Activated CD8-positive, alpha-beta memory T cell treated with anti-CD3 and anti-CD28 coated beads for 48 hours (primary cell): Measurements from ENCODE around the gene ATP5F1D.

Source experiments
- DNase-seq, 3 experiments: peaks; one replicate each; pipeline ENCODE4 v3.0.0-alpha.2; 2020; ENCODE audit warnings: low read depth in 2 of 3, low spot score in 2 of 3

Gene ATP5F1D

DNA sequence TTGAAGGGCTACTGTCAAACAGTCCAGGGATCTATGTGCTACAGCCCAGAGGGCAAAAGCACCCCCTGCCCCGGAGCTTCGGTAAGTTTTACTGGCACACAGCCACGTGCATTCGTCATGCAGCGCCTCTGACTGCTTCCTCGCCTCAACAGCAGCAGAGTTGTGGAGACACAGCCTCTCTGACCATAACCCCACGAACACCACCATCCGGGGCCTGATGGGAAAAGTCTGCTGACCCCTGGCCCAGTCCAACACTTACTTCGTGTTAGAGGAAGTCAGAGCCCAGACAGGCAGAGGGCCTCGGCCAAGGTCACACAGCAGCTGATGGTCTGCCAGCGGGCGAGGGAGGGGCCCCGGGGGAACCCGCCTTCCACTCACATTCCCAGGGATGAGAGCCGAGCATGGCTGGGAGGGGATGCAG lies 8.9 kb upstream of the ATP5F1D start:
- no peak for DNase-seq

DNA sequence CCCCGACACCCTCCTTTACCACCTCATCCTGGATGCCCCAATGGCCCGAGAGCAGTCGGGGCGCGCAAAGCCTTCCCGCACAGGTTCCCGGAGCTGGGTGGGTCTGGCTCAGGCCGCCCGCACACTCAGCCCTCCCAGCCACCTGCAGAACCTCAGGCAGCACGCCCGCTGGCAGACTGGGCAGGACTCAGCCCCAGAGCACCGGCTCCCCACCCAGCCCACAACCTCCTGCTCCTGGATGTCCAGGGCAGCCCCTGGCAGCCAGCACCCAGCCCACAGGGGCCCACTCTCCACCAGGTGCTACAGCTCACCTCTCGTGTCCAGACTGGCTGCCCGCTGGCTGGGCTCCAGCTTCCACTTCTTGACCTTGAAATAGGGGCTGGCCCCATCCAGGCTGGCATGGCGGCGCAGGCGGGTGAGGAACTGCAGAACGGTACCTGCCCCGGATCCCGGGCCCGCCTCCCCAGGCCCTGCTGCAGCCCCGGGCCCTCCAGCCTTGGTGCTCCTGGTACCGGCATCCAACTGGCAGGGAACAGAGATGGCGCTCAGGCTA lies 8.4 kb upstream of the ATP5F1D start:
- DNase-seq = no peak

DNA sequence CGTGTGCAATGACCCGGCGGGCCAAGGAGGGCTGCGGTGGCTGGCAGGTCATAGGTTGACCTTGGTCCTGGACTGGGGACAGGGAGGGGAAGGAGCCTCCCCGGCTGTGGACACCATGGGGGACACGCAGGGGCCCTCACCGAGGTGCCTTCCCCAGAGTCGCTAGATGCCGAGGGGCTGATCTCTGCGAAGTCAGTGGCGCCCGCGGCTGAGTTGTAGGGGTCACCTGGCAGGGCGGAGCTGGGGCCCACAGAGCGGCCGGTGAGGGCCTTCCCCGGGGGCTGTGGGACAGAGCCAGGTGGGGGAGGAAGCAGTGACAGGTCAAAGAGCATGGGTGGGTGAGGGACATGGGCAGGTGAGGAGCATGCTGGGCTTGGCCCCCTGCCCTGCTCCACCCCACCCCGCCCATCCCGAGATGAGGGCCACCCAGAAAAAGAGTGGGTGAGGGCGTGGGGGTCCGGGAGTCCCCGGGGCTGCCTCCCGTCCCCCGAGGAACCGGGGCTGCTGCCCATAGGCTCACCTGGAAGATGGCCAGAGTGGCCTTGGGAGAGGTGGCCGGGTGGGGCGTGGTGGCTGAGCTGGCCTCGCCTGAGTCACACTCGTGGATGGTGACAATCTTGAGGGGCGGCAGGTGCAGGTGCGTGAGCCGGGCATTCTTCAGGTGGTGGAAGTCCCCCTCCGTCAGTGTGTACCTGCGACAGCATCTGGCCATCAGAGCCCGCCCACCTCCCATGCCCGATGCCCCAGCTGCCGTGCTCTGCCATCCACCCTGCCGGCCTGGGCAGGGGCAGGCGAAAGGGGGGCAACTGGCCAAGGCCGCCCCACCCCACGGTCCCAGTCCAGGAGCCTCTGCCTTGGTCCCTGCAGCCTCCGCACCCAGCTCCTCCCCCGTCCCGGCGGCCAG lies 7.2 kb upstream of the ATP5F1D start:
- no peak for DNase-seq

DNA sequence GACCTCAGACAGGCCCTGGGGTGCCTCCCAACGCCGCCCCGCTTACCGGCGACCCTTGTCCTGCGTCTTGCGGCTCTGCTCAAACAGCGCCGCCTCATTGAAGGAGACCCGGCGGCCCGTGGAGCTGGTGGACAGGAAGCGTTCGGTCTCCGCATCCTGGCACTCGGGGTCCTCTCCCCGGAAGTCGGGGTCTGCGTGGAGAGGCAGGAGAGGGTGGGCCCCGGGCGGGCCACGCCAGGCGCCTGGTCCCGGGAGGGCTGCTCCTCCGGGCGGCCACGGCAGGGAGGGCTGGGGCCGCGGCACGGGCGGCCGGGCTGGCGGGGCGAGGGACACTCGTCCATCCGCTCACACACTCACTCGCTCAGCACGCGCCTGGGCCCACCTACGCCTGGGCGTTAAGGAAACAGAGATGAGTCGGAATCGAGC lies 6.6 kb upstream of the ATP5F1D start:
- no peak for DNase-seq

DNA sequence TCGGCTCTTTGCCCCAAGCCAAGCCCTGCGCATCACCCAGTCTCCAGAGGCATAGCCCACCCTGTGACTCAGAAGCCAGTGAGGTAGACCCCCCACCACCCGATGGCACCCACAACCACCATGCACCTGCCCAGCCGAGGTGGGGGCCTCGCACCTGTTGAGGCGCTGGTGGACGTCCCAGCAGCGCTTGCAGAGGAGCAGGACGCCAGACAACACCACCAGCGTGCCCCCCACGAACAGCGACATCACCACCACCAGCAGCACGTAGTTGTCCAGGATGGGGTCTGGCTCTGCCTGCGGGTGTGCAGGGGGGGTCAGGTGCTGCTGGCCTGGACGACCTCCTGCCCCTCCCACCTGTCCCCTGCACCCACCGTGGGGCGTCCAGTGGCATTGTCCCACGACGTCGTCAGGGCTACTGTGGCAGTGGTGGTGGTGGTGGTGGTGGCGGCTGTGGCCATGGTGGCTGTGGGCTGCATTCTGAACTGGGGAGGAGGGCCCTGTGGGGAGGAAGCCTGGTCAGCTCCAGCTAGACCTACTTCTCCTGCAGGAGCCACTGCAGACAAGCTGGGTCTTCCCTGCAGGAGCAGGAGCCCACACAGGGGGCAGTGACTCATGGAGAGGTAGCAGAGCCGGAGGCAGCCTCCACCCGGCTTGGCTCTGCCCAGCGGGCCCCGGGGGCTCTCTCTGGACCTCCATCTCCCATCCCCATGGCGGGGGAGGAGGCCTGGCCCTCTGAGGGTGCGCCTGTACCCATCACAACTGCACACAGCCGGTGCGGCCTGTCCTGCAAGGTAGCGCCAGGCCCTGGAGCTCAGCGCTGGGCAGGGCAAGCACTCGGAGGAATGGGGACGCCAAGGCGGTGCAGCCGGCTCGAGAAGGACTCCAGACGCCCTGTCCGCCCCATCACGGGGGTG lies 5.7 kb upstream of the ATP5F1D start:
- DNase-seq = no peak

DNA sequence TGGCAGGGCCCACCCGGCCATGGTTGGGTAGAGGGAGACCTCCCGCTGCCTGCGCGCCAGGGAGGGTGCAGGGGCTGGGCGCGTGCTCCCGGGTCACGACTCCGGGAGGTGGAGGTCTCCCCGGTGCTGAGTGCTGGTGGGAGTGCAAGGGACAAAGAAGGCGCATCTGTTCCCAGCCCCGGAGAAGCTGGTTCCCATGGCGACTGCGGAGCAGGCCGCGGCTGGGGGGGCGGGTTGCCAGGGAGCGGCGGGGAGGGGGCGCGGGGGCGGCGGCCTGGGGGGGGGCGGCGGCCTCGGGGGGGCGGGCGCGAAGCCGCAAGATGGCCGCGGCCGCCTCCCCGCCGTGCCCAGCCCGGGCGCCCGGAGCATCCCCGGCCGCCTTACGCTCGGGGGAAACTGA lies 5.0 kb upstream of the ATP5F1D start:
- no peak for DNase-seq

DNA sequence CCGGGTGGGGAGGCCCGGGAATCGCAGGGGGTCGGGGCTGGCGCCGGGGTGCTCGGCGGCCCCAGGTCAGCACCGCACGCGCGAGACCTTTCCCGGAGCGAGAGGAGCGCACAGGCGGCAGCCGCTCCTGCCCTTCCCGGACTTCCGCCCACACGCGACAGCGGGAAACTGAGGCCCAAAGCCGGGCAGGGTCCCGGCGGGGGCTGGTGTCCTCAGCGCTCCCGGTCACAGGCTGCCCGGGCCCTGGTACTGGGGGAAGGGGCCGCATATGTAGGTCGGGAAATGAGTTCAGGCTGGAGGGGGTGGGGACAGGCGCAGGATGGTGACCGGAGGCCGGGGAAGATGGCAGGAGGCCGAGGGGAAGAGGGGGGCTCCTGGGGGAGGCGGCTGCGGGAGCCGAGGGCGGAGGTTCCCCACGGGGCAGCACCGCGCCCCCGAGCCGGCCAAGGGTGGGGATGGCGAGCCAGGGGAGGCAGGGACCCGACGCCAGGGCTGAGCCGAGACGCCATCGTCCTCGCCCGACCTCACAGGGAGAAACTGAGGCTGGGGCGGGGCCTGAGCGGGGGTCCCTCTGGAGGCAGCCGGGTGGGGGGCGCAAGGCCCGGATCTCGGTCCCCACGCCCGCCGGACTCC lies 4.4 kb upstream of the ATP5F1D start:
- no peak for DNase-seq

DNA sequence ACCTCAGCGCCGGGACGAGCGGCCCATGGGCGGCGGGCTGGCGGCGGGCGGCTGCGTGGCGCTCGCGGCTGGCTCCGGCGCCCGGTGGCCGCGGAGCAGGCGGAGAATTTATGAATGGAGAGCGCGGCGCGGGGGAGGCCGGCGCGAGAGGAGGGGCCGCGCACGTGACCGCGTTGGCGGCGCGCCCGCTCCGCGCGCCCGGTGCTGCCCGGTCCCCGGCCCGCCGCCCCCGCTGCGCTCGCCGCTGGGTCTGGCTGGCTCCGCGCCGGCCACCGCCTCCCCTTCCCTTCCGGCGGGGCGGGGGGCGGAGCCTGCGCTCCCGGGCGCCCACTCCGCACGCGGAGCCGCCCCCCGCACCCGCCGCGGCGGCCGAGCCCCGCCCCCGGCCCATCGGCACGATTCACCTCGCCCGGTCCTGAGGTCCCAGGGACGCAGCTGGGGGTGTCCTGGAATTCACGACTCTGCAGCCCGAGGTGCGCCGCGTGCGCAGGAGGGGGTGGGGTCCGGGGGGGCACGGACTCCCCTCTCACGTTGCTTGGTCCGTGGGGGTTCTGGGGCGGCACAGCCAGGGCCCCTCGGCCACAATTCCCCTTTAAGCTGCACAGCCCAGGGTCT lies 3.7 kb upstream of the ATP5F1D start, which contains the start of gene CBARP:
TSS of gene CBARP (minus strand) at position 252 of the 615 bp plus-strand sequence. CDS start 1,905 bp downstream, outside the sequence.
- DNase-seq = no peak

DNA sequence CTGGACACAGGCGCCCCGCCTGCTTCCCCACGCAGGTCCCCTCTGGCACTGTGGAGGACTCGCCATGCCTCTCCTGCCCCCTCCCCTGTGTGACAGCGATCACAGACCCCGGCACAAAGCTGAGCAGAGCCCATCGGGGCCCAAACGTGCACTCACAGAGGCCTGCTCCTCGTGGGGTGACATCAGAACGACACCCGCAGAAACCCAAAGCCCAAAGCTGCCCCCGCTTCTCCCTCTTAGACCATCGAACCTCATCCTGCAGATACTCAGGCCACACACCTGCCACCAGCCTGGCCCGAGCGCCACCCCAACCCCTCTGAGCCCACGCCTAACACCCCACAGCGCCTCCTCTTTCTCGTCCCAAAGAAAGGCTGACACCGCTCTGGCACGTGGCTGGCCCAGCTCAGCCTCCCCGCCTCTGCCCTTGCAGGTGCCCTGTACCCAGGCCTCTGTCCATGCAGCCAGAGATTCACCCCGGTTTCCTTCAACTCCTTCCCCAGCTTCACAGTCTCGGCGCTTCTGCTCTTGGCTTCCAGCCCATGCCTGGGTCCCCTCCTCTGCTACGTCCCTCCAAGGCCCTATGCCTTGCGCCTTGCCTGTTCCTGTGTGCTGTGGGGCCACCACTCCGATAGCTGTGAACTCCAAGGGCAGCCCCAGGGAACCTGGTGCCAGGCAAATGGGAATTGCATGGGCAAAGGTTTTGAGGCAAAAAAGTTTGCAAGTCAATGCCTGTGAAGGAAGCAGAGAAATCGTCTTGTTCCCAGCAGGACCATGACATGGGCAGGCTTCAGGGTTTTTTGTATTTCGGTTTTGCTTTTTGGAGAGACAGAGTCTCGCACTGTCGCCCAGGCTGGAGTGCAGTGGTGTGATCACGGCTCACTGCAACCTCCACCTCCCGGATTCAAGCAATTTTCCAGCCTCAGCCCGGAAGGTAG lies 2.9 kb upstream of the ATP5F1D start:
- no peak for DNase-seq

DNA sequence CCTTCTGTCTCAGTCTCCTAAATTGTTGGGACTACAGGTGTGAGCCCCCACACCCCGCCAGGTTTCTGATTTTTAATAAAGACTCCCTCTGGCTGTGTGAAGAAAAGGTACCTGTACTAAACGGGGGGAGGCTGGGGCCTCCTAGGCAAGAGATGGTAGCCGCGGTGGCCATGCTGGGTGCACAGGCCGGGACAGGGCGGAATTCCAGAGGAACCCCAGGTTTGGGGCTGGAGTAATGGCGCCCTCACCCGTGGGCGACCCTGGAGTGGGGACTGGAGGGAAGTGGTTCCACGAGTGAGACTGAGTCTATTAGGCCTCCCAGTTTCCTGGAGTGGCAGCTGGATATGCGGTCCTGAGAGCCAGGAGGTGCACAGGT lies 2.1 kb upstream of the ATP5F1D start:
- no peak for DNase-seq

DNA sequence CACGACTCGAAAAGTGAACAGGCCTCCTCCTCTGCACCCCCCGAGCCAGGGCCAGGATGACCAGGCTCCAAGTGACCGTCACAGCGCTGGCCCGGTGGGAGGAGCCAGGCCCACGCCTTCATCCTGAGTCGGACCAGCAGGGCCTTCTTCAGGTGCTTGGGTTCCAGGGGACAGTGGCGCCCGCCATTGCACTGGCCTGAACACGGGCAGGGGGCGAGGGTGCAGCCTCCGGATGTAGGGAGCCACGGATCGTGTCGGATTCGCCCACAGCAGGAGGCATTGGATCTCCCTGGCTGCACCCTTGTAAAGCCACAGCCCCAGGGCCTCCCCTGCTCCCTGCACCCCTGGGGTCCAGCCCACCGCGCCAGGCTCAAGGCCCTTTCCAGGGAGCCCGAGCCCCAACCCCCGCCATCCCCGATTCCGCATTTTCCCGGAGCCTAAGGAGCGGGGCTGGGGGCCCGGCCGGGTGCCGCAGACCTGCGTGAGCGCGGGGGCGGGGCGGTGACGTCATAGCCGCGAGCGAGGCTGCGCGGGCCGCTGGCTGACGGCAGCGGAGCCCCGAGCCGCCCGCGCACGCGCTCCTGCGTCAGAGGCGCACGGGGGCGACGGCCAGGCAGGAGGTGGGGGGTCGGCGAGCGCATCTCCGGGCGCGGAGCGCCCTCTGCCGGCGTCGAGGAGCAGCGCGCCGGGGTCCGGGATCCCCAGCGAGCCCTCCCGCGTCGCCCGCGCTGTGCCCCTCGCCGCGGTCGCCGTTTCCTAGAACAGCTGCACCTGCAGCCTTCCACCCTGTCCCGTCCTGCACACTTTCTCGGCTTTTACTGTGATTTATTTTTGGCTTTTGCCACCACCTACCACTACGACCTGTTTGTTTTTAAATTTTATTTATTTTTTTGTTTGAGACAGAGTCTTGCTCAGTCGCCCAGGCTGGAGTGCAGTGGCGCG lies 1.5 kb upstream of the ATP5F1D start:
- DNase-seq = peak; percentile 89 to 97 (median 96)

DNA sequence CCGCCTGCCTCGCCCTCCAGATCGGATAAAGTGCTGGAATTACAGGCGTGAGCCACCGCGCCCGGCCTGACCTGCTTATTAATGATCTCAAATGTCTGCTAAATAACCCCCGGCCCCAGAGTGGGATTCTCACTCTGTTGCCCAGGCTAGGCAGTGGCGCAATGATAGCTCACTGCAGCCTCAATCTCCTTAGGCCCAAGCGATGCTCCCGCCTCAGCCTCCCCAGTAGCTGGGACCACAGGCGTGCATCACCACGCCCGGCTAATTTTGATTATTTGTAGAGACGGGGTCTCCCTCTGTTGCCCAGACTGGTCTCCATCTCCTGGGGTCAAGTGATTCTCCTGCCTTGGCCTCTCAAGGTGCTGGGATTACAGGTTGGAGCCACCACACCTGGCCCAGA lies 626 bp upstream of the ATP5F1D start:
- DNase-seq = no peak

DNA sequence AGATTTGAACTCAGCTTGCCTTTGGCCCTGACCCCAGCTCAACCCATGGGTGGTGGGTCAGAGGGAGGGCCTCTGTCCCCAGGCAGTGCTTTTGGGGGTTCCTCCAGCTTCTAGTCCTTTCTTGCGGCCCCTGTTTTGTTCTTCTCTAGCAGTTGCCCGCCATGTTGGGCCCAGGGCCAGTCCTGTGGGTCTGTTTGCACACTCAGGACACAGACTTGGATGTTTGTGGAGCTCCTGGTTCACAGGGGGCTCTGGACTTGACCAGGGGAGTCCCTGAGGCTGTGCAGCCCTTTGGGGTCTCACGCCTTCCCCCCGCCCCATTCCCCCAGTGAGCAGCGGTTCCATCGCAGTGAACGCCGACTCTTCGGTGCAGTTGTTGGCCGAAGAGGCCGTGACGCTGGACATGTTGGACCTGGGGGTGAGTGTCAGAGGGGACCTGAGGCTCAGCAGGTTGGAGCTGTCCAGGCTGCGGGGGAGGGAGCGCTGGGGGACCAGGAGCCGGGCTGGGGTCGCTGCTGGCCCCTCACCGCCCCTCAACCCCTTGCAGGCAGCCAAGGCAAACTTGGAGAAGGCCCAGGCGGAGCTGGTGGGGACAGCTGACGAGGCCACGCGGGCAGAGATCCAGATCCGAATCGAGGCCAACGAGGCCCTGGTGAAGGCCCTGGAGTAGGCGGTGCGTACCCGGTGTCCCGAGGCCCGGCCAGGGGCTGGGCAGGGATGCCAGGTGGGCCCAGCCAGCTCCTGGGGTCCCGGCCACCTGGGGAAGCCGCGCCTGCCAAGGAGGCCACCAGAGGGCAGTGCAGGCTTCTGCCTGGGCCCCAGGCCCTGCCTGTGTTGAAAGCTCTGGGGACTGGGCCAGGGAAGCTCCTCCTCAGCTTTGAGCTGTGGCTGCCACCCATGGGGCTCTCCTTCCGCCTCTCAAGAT lies 2.5 kb downstream of the ATP5F1D start:
- DNase-seq = peak in 1 of 3 experiments; percentile 76

DNA sequence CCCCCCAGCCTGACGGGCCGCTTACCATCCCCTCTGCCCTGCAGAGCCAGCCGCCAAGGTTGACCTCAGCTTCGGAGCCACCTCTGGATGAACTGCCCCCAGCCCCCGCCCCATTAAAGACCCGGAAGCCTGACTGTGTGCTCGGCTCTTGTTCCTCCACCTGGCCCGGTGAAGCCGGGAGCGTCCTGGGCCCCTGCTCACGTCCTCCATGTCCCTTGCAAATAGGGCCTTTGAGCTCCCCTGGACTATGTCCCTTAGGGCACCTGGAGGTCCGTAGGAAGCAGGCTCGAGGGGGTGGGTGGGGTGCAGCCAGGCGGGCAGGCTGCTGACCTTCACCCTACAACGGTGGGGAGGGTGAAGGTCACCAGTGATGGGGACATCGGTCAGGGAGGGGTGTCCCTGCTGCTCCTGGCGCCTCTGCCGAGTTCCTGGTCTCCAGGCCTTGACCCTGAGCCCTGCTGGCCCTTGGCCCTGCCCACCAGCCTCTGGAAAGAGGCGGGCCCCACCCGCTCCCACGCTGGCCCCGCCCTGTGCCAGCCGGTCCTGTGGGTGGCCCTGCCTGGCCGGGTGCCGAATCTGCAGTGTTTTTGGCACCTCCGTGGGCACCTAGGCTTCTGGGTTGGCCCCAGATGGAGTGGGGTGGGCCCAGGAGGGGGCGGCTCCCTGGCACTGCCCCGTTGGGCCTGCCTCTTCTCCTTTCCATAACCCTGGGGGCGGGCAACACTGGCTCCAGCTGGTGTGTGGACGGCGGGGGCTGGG lies 3.3 kb downstream of the ATP5F1D start:
- DNase-seq = no peak

DNA sequence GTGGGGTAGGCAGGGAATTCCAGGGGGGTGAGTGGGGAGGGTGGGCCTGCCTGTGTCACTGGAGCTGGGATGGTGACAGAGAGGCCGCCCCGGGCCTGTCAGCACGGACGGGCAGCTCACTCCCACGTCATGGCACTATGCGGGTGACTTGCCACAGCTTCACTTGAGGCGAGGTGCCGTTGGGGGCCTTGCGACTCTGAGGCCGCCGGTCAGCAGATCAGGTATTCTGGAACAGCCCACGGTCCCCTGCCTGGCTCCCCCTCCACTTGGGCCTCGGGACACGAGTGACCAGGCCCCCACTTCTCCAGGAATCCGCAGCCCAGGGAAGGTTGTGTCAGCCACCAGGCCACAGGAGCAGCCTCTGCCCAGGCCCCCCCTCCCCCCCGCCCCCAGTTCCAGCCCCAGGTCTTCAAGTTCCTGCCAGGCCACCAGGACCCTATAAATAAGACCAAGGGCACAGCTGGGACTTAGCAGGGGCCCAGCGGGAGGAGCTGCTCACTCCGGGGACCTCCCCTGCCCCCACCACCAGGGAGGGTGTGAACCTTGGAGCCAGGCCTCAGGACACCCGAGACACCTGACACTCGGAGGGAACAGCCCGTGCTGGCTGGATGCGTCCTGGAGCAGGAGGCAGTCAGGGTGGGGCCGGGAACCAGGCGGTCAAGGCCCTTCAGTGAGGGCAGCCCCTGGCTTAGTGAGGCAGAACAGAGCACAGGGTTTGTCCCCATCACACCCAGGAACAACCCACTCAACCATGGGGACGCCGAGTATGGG lies 4.1 kb downstream of the ATP5F1D start:
- no peak for DNase-seq
